K562 (cell line): ENCODE measurements around the gene DDIT3. TPM values are rescaled to one million over a fixed set of nuclear protein-coding genes. Genes with fewer than 3 reads are reported as not detected.

ENCODE experiments used
- CC2D1A ChIP-seq: fragments of 450-650 bp; IDR thresholded peaks from 2 replicates; pipeline ENCODE4 v1.6.1; 2017; ENCODE audit warnings: mild to moderate bottlenecking
- FOXJ2 ChIP-seq: fragments of 200-800 bp; sonication (Bioruptor generic); IDR thresholded peaks from 2 replicates; pipeline ENCODE4 v1.6.1; 2016; ENCODE audit warnings: missing genetic modification characterization, missing compliant biosample characterization
- GATAD2B ChIP-seq: fragments of 450-650 bp; IDR thresholded peaks from 2 replicates; pipeline ENCODE4 v1.6.1; 2017; ENCODE audit warnings: mild to moderate bottlenecking, borderline replicate concordance
- GTF2E2 ChIP-seq: fragments of 200-800 bp; sonication (Bioruptor generic); IDR thresholded peaks from 2 replicates; pipeline ENCODE4 v1.6.1; 2016; ENCODE audit warnings: missing genetic modification characterization, missing compliant biosample characterization
- IFI16 ChIP-seq: fragments of 250-450 bp; sonication (Bioruptor Pico); IDR thresholded peaks from 2 replicates; pipeline ENCODE4 v2.1.2; 2022; ENCODE audit warnings: mild to moderate bottlenecking, inconsistent platforms
- KDM2B ChIP-seq: fragments of 250-450 bp; sonication (Bioruptor Pico); IDR thresholded peaks from 2 replicates; pipeline ENCODE4 v1.8.0; 2021; ENCODE audit warnings: mild to moderate bottlenecking, moderate library complexity
- NBN ChIP-seq: fragments of 450-650 bp; IDR thresholded peaks from 2 replicates; pipeline ENCODE4 v1.6.1; 2016; ENCODE audit warnings: low read depth, mild to moderate bottlenecking
- POLR2B ChIP-seq: fragments of 450-650 bp; IDR thresholded peaks from 2 replicates; pipeline ENCODE4 v1.6.1; 2018; ENCODE audit warnings: low read depth; ENCODE audit not compliant: partially characterized antibody
- PTRF ChIP-seq: fragments of 450-650 bp; IDR thresholded peaks from 2 replicates; pipeline ENCODE4 v1.6.1; 2016; ENCODE audit warnings: mild to moderate bottlenecking, missing genetic modification characterization, missing compliant biosample characterization
- SIN3A ChIP-seq, 2 experiments: fragments of 150-350 bp in 1 of 2; IDR thresholded peaks; 2 replicates each; pipeline ENCODE4 v1.6.1; 2011 to 2016; ENCODE audit warnings: borderline replicate concordance in 2 of 2, low read depth in 2 of 2, low read length in 2 of 2, mild to moderate bottlenecking in 2 of 2, moderate library complexity in 2 of 2; ENCODE audit not compliant: control insufficient read depth in 1 of 2
- SUPT5H ChIP-seq: fragments of 450-650 bp; IDR thresholded peaks from 2 replicates; pipeline ENCODE4 v1.6.1; 2016
- ZBTB7A ChIP-seq: IDR thresholded peaks from 2 replicates; pipeline ENCODE4 v1.6.1; 2011; ENCODE audit warnings: low read depth, mild to moderate bottlenecking, low read length, moderate library complexity, borderline replicate concordance; ENCODE audit not compliant: control insufficient read depth
- ZKSCAN3 ChIP-seq: fragments of 250-450 bp; sonication (Bioruptor Pico); IDR thresholded peaks from 2 replicates; pipeline ENCODE4 v1.4.0; 2020
- ZNF311 ChIP-seq: fragments of 250-450 bp; sonication (Bioruptor Pico); IDR thresholded peaks from 2 replicates; pipeline ENCODE4 v1.4.0; 2020; ENCODE audit warnings: mild to moderate bottlenecking, moderate library complexity
- ZNF76 ChIP-seq: fragments of 250-450 bp; sonication (Bioruptor Pico); IDR thresholded peaks from 2 replicates; pipeline ENCODE4 v1.4.0; 2020; ENCODE audit warnings: mild to moderate bottlenecking, moderate library complexity, borderline replicate concordance
- polyA plus RNA-seq, 8 experiments: library from polyadenylated mRNA; depleted of rRNA in 4 of 8; stranded (reverse) in 5 of 8; unstranded in 3 of 8; fragments of >200 nt; fragmentation: Nextera tagmentation in 2 of 8; fragmentation: Illumina TruSeq in 1 of 8; extraction: Ambion mirVana in 2 of 8; extraction: Trizol in 1 of 8; gene quantifications; 2 replicates each; pipeline versions ENCODE4 v1.2.1 to v1.2.3, GENCODE V29; 2011 to 2014; ENCODE audit warnings: inconsistent platforms in 1 of 8, missing spikeins in 1 of 8
- total RNA-seq, 7 experiments: library from RNA; depleted of rRNA in 6 of 7; stranded (reverse); fragments of >200 nt in 6 of 7; fragmentation: Illumina TruSeq in 2 of 7; extraction: Trizol in 2 of 7; gene quantifications; 2 replicates each; pipeline versions ENCODE4 v1.2.1 to v1.2.3, GENCODE V29; 2011 to 2021; ENCODE audit warnings: low replicate concordance in 1 of 7
- TF ChIP-seq, protein P1 (sequence below): fragments of 250-450 bp; sonication (Bioruptor Pico); IDR thresholded peaks from 2 replicates; pipeline ENCODE4 v1.5.0; 2020; ENCODE audit warnings: mild to moderate bottlenecking
- TF ChIP-seq, protein P2 (sequence below): sonication (generic); formaldehyde crosslinking; IDR thresholded peaks from 2 replicates; pipeline ENCODE4 v1.8.0; 2023; ENCODE audit warnings: missing genetic modification reagents, mild to moderate bottlenecking, borderline replicate concordance
- TF ChIP-seq, protein P3 (sequence below): sonication (generic); formaldehyde crosslinking; IDR thresholded peaks from 2 replicates; pipeline ENCODE4 v1.8.0; 2023; ENCODE audit warnings: mild to moderate bottlenecking, missing genetic modification reagents

Gene DDIT3
- total and polyA plus RNA-seq, 9 of the 15 experiments (the other 6 are each of a cell fraction or from before 2014, with no cell fraction given): 59.1 to 272 (median 89.9) TPM

- TF ChIP-seq NBN (no peak), PTRF (no peak), IFI16 (CRISPR knock-in tag) (no peak), SUPT5H (peak; percentile 60), POLR2B (peak; percentile 42), ZNF311 (no peak), GATAD2B (no peak), SIN3A (IDR thresholded peaks at IDR 0.05; ENCODE audit: borderline replicate concordance in 2 of 2, control insufficient read depth in 1 of 2, low read depth in 2 of 2, low read length in 2 of 2) (no peak), FOXJ2 (tag) (no peak), ZNF76 (CRISPR knock-in tag) (no peak), ZKSCAN3 (CRISPR knock-in tag) (no peak), ZBTB7A (peak; percentile 87; the same call in 1 of the 2 replicates), GTF2E2 (no peak), KDM2B (CRISPR knock-in tag) (0 out of 2 replicates have a peak, but pooled peaks have one; percentile 68), CC2D1A (no peak)
- TF ChIP-seq, protein P1, sequence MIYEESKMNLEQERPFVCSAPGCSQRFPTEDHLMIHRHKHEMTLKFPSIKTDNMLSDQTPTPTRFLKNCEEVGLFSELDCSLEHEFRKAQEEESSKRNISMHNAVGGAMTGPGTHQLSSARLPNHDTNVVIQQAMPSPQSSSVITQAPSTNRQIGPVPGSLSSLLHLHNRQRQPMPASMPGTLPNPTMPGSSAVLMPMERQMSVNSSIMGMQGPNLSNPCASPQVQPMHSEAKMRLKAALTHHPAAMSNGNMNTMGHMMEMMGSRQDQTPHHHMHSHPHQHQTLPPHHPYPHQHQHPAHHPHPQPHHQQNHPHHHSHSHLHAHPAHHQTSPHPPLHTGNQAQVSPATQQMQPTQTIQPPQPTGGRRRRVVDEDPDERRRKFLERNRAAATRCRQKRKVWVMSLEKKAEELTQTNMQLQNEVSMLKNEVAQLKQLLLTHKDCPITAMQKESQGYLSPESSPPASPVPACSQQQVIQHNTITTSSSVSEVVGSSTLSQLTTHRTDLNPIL: no peak
- TF ChIP-seq, protein P2, sequence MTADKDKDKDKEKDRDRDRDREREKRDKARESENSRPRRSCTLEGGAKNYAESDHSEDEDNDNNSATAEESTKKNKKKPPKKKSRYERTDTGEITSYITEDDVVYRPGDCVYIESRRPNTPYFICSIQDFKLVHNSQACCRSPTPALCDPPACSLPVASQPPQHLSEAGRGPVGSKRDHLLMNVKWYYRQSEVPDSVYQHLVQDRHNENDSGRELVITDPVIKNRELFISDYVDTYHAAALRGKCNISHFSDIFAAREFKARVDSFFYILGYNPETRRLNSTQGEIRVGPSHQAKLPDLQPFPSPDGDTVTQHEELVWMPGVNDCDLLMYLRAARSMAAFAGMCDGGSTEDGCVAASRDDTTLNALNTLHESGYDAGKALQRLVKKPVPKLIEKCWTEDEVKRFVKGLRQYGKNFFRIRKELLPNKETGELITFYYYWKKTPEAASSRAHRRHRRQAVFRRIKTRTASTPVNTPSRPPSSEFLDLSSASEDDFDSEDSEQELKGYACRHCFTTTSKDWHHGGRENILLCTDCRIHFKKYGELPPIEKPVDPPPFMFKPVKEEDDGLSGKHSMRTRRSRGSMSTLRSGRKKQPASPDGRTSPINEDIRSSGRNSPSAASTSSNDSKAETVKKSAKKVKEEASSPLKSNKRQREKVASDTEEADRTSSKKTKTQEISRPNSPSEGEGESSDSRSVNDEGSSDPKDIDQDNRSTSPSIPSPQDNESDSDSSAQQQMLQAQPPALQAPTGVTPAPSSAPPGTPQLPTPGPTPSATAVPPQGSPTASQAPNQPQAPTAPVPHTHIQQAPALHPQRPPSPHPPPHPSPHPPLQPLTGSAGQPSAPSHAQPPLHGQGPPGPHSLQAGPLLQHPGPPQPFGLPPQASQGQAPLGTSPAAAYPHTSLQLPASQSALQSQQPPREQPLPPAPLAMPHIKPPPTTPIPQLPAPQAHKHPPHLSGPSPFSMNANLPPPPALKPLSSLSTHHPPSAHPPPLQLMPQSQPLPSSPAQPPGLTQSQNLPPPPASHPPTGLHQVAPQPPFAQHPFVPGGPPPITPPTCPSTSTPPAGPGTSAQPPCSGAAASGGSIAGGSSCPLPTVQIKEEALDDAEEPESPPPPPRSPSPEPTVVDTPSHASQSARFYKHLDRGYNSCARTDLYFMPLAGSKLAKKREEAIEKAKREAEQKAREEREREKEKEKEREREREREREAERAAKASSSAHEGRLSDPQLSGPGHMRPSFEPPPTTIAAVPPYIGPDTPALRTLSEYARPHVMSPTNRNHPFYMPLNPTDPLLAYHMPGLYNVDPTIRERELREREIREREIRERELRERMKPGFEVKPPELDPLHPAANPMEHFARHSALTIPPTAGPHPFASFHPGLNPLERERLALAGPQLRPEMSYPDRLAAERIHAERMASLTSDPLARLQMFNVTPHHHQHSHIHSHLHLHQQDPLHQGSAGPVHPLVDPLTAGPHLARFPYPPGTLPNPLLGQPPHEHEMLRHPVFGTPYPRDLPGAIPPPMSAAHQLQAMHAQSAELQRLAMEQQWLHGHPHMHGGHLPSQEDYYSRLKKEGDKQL (CRISPR knock-in tag): no peak
- TF ChIP-seq, protein P3, sequence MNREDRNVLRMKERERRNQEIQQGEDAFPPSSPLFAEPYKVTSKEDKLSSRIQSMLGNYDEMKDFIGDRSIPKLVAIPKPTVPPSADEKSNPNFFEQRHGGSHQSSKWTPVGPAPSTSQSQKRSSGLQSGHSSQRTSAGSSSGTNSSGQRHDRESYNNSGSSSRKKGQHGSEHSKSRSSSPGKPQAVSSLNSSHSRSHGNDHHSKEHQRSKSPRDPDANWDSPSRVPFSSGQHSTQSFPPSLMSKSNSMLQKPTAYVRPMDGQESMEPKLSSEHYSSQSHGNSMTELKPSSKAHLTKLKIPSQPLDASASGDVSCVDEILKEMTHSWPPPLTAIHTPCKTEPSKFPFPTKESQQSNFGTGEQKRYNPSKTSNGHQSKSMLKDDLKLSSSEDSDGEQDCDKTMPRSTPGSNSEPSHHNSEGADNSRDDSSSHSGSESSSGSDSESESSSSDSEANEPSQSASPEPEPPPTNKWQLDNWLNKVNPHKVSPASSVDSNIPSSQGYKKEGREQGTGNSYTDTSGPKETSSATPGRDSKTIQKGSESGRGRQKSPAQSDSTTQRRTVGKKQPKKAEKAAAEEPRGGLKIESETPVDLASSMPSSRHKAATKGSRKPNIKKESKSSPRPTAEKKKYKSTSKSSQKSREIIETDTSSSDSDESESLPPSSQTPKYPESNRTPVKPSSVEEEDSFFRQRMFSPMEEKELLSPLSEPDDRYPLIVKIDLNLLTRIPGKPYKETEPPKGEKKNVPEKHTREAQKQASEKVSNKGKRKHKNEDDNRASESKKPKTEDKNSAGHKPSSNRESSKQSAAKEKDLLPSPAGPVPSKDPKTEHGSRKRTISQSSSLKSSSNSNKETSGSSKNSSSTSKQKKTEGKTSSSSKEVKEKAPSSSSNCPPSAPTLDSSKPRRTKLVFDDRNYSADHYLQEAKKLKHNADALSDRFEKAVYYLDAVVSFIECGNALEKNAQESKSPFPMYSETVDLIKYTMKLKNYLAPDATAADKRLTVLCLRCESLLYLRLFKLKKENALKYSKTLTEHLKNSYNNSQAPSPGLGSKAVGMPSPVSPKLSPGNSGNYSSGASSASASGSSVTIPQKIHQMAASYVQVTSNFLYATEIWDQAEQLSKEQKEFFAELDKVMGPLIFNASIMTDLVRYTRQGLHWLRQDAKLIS (CRISPR knock-in tag): no peak
Observed at GRCh38 chr12:57549909-57550640, 29.8 kb upstream of the DDIT3 start, which contains the start of gene KIF5A (continued).
